A673 (cell line): ENCODE data around the gene CHRND.

ENCODE experiments used
- CTCF ChIP-seq: fragments of 300-800, 200-600 bp; sonication (generic); conservative IDR thresholded peaks from 2 replicates; pipeline ENCODE4 v1.5.1; 2017; ENCODE audit warnings: low read depth, mild to moderate bottlenecking, antibody characterized with exemption, low read length, moderate library complexity, mixed read lengths
- EZH2 ChIP-seq: fragments of 200-600 bp; sonication (generic); IDR thresholded peaks from 2 replicates; pipeline ENCODE4 v1.6.1; 2017; ENCODE audit warnings: borderline replicate concordance, low read depth, mild to moderate bottlenecking, mixed read lengths, antibody characterized with exemption, low read length; ENCODE audit not compliant: poor library complexity, severe bottlenecking

GRCh38 chr2:232549655-232550353 lies 23.8 kb downstream of the CHRND start:
- TF ChIP-seq CTCF (no peak), EZH2 (no peak)
